Measurements from ENCODE around the gene CD9.

DNA sequence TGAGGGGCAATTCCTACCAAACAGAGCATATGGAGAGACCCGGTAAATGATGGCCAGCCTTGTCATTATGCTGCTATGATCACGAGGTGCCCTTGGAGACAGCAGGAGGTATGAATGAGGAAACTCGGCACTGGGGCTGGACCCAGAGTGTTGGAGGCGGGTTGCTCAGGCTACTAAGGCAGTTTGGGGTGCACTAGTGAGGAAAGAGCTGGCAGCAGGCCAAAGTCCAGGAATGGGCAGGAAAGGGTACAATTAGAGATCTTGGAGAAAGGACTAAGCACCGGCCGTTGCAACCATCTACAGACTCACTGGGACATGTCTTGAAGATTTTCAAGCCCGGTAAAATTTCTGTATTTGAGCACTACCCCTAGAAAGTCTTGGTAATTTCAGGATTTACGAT, 54.3 kb downstream of the CD9 start:
- no peak for TF ChIP-seq POLR2A (IDR thresholded peaks at IDR 0.05; ENCODE audit: low read depth, low read length)
- TF ChIP-seq TAF1 (IDR thresholded peaks at IDR 0.05; ENCODE audit: borderline replicate concordance, low read depth, low read length) = no peak

Measured in GM12892 (cell line).